Fibroblast of villous mesenchyme (primary cell): ENCODE measurements around the gene RPL22. TPM values are rescaled to one million over a fixed set of nuclear protein-coding genes. Genes with fewer than 3 reads are reported as not detected.

Experiments used
- DNase-seq: peaks from one replicate; pipeline ENCODE4 v3.0.0-alpha.2; 2010; ENCODE audit warnings: low read depth
- H3K4me3 ChIP-seq: 2 replicates; pipeline ENCODE4 v1.5.1; 2011; ENCODE audit warnings: low read depth, mild to moderate bottlenecking, low read length
- CTCF ChIP-seq: IDR thresholded peaks from 2 replicates; pipeline ENCODE4 v1.5.1; 2012; ENCODE audit warnings: low read depth, mild to moderate bottlenecking, low read length; ENCODE audit not compliant: insufficient read depth
- total RNA-seq: library from RNA; depleted of rRNA; stranded (reverse); fragments of >200 nt; gene quantifications from 2 replicates; pipeline ENCODE4 v1.2.3, GENCODE V29; 2012

The RPL22 gene
- total RNA-seq, 1 donor: 97.6 TPM

- no peak overlapping the region for H3K4me3 ChIP-seq
- no peak for TF ChIP-seq CTCF
- no peak for DNase-seq
Measured at GRCh38 chr1:6179564-6180175, 19.7 kb downstream of the RPL22 start.

GRCh38 chr1:6178751-6179563 lies 20.4 kb downstream of the RPL22 start:
- no peak for TF ChIP-seq CTCF
- no peak overlapping the region for H3K4me3 ChIP-seq
- DNase-seq: no peak

- H3K4me3 ChIP-seq: no peak overlapping the region
- no peak for DNase-seq
- no peak for TF ChIP-seq CTCF
Measured at GRCh38 chr1:6177681-6178380, 21.6 kb downstream of the RPL22 start.

- TF ChIP-seq CTCF: no peak
- no peak for DNase-seq
- H3K4me3 ChIP-seq: no peak overlapping the region
Measured at GRCh38 chr1:6176779-6177178, 22.6 kb downstream of the RPL22 start.

- no peak for TF ChIP-seq CTCF
- DNase-seq: no peak
- no peak overlapping the region for H3K4me3 ChIP-seq
Measured at GRCh38 chr1:6175411-6175828, 24.0 kb downstream of the RPL22 start.

- H3K4me3 ChIP-seq: no peak overlapping the region
- no peak for TF ChIP-seq CTCF
- DNase-seq: no peak
Measured at GRCh38 chr1:6174621-6175410, 24.6 kb downstream of the RPL22 start.
